Activated CD4-positive, alpha-beta T cell treated with anti-CD3 and anti-CD28 coated beads for 24 hours (primary cell): Measurements from ENCODE around the gene PPL.
"Not testable (repeated sequence)": the region's sequence is repeated elsewhere in the genome, so short reads cannot be mapped to it uniquely, and the experiment has no call there.

ENCODE experiments used
- DNase-seq, 2 donors: peaks; one replicate each; pipeline ENCODE4 v3.0.0-alpha.2; 2020; ENCODE audit warnings: low read depth in 2 of 2

Gene PPL

DNA sequence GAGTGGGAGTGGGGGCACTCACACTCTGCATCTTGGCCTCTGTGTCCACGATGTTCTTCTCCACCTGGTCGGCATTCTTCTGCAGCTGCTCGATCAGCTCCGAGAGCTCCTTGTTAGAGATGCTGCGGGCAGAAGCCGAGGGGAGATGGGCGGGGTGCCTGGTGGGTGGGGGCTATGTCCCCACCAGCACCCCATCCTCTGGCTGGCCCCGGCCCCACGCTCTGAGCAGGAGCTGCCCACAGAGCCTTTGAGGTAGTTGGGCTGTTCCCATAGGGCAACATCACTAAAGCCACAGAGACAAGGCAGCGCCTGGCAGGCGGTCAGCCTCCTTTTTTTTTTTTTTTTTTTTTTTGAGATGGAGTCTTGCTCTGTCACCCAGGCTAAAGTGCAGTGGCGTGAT, 26.1 kb downstream of the PPL start:
- no peak for DNase-seq

DNA sequence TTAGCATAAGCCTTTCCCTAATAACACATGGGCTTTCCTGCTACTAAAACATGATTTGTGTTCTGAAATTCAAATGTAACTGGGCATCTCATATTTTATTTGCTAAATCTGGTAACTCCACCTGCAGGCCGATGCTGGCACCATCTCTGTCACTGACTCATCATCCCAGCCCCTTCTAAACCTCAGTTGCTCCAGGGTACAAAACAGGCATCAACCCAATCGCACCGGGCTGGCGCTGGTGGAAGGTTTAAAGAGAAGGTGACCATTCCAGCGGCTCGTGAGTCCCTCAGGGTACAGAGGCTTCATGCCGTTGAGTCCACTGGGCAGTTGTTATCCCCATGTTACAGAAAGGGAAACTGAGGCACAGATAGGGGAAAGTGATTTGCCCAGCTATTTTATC, 27.1 kb downstream of the PPL start:
- no peak for DNase-seq

DNA sequence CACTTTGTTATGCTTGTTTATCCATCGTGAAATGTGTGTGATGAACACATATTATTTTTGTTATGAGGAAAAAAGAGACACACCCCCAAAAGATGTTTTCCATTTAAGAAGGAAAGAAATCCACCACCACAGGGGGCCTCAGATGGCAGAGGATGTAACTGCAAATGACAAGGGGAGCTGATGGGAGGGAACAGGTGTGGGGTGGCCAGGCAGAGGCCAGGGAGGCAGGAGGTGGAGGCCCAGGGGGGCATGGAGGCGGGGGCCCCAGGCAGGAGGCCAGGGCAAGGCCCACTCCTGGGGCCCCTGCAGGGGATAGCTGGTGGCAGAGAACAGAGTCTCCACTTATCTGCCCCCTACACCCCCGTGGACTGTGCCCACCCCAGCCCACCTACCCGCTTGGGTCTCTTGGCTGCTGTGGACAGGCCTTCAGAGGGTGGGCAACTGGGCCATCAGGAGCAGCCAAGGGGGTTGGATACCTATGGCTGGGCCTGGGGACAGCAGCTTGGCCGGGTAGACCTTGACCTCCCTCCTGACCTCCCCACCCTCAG, 28.0 kb downstream of the PPL start:
- DNase-seq, result no peak

DNA sequence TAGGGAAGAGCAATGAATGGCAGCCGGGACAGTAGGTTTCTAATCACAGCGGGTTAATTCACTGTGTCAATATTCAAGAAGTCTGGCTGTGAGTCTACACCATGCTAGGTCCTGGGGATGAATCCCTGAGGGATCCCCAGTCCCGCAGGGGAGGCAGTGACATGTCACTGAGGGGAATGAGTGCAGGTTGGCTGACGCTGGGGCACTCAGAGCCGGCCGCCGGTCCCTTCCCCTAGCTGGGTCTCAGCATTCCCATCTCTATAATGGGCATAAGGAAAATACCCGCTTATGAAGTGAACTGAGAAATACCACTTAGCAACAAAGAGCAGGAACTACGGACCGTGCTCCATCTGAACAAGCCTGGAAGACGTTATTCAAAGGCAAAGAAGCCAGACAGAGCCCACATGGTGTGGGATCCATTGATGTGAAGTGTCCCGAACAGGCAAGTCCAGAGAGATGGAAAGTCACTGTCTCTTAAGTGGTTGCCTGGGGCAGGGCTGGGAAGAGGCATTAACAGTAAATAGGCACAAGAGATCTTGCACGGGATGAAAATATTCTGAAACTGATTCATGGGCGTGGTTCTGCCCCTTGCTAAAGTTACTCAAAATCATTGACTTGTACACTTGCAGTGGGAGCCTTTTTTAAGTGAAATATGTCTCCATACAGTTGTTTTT, 31.9 kb downstream of the PPL start:
- no peak for DNase-seq

DNA sequence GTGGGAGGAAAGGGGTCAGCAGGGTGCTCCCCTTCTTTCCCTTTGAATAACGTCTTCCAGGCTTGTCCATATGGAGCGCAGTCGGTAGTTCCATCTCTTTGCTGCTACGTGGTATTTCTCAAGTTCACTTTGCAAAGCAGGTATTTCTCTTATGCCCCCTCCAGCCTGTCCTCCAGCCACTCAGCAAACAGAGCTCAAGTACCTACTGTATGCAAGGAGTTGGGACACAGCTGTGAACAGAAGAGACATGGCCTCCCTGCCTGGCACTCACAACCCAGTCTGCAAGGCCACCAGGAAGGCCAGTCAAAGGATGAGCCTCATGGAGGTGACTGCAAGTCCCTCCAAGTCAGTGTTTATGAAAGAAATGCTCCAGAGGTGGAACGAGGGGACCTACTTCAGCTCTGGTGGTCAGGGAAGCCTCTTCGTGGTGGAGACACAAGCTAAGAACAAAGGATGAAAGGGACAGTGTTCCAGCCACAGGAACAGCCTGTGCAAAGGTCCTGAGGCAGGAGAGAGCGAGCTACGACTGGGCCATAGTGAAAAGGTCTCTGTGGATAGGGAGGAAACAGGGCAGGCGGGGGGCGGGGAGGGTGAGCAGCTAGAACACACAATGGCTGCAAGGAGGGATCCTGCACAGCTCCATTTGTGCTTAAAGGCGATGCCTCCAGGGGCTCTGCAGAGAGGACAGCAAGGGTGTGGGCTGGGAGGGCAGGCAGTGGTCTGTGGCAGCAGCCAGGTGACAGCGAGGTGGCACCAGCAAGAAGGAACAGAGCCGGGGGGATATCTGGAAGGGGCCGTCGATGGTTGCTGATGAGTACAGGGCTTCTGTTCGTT, 32.6 kb downstream of the PPL start:
- DNase-seq, result no peak

DNA sequence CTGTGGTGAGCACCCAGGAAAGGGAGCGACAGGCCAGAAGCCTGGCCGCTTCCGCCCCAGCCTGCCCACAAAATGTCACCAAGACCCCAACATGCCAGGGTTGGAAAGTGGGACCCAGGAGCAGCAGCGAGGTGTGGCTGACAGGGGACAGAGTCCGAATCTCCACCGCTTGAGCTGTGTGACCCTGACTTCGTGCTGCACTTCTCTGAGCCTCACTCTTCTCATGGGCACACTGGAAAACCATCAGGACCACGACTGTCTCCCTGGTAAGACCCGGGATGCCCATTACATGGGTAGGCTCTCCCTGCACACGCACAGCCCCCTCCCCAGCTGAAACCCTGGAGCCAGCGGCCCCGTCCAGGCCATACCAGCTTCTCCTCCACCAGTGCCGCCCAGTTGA, 34.9 kb downstream of the PPL start:
- no peak for DNase-seq

DNA sequence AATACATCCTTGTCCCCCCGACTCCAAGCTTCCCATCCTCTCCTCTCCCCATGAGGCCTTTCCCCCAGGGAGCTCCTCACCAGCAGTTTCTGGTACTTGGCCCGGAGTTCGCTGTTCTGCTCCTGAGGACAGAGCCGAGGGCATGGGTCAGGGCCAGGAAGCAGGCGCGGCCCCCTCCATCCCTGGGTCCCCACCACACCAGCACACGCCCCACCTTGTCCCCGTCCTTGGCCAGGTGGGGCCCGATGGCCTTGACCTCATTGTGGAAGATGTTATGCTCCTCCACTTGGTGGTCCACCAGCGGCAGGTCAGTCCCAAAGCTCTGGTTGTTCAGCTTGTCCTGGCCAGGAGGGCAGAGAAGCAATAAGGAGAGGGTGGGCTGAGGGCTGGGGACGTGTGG, 36.2 kb downstream of the PPL start:
- no peak for DNase-seq

DNA sequence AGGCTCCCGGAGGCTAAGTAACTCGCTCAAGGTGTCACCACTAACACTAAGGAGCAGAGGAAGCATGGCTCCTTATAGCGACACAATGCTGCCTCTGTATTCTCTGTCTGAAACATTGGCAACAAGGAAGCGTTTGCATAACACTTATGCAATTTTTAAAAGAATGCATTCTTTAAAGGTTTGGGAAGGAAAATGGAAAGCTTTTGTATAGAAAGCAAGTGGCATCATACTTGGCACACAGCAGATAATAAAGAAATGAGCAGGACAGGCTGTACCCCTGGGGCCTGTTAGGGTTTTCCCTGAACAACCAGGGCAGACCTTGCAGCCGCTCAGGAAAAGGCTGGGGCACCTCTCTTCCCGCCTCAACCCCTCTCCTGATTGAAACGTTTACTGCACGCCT, 36.9 kb downstream of the PPL start:
- no peak for DNase-seq

DNA sequence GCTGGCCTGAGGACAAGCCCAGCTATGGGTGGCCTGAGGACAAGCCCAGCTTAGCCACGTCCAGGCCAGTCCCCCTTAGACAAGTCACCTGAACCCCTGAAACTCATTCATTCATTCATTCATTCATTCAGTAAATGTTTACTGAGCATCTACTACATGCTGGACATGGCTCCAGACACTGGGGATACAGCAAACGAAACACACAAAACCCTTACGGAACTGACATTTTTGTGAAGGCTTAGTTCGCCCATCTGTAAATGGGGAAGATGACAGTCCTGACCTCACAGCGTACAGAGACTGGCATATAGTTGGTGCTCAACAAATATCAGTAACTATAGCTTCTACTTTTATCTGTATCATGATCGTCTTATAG, 37.5 kb downstream of the PPL start:
- no peak for DNase-seq

DNA sequence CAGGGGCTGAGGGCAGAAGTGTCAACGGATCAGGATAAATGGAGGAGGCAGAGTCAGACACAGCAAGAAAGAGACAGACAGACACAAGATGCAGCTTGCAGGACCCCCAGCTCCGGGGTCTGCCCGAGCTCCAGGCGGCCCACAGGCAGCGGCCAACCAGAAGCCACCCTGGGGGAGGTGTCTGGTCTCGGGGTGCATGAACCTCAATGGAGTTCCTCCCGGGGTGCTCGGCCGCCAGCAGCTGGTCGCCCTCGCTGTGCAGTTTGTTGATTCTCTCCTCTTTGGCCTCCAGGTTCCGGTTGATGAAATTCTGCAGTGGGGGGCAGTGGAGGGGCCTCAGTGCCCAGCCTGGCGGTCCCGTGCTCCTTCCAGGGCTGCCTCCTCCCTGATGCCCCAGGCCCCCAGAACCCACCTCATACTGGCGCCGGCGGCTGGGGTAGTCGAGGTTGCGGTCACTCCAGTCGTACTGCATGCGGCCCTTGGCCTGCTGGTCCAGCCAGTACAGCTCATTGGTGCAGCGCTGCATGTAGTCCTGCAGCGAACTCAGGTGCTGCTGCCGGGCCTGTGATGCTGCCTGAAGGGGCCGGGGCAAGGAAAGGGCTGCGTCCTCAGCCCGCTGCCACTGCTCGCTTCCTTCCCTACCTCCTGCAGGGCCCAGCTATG, 38.0 kb downstream of the PPL start:
- no peak for DNase-seq

DNA sequence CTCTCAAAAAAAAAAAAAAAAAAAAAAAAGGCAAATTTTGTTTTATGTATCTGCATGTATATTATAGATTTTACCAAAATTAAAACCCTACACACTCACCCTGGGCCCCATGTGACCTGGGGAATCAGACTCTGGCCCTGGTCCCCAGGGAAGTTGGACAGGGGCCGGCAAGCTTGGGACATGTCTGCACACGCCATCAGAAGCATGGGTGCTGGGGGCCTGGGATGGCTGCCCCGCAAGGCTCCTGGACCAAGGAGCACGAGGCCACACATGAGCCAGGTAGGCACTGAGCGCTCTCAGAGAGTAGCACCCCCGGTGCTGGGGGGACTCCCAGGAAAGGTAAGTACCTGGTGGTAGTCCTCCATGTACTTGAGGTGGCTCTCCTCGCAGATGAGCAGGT, 39.6 kb downstream of the PPL start:
- DNase-seq, result no peak

DNA sequence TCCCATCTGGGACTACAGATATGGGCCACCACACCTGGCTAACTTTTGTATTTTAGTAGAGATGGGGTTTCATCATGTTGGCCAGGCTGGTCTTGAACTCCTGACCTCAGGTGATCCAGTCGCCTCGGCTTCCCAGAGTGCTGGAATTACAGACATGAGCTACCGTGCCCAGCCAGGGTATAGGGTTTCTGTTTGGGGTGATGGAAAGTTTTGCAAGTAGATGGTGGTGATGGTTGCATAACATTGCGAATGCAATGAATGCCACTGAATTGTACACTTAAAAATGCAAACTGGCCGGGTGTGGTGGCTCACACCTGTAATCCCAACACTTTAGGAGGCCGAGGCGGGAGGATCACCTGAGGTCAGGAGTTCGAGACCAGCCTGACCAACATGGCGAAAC, 40.2 kb downstream of the PPL start:
- DNase-seq, result not testable (repeated sequence)

DNA sequence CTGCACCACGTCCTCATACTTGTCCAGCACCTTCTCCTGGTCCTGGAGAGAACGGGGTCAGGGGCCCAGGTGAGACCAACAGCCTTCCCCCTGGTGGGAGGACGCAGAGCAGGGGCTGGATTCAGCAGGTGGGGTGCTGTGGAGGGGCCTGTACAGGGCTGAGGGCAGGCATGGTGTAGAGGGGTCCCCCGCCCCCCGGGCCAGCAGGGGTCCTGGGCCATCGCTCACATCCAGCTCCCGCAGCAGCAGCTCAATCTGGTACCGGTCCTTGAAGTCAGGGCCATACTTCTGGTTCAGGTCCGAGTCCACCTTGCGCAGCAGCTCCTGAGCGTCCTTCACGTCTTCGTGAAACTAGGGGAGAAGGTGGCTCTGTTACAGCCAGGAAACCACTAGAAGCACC, 41.6 kb downstream of the PPL start:
- no peak for DNase-seq

DNA sequence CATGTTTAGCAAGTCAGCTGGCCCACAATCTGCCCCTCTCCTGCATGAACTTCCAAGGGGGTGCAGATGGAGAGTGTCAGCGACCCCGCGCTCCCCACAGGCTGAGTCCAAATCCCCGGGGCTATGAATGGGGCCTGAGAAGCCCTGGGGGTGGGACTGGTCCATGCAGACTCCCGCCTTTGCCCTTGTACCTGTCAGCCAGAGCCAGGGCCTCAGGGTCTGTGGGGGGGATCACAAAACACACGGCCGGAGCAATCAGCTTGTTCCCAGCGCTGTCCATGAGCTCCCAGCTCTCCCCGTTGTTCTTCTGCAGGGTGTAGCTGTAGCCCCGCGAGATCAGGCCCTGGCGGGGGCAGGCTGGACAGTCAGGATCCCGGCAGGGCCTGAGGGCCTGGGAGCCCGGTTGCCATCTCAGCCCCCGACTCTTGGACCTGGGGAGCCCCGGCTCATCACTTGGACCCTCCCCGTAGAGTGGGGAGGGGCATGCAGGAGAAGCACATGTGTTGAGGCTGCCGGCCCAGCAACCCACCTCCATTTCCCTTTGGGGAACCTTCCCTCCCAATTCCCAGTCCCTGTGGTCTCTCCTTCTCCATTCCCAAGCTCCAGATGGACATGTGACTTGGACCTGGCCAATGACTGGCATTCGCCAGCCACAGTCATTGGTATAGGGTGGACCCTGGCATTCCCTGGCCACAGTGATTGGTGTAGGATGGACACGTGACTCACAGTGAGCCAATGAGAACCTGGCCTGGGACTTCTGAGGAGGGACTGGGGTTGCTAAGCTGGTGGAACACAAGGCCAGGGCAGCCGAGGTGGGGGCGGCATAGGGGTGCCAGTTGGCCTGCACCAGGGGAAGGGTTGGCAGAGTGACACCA, 42.4 kb downstream of the PPL start:
- DNase-seq, result no peak

DNA sequence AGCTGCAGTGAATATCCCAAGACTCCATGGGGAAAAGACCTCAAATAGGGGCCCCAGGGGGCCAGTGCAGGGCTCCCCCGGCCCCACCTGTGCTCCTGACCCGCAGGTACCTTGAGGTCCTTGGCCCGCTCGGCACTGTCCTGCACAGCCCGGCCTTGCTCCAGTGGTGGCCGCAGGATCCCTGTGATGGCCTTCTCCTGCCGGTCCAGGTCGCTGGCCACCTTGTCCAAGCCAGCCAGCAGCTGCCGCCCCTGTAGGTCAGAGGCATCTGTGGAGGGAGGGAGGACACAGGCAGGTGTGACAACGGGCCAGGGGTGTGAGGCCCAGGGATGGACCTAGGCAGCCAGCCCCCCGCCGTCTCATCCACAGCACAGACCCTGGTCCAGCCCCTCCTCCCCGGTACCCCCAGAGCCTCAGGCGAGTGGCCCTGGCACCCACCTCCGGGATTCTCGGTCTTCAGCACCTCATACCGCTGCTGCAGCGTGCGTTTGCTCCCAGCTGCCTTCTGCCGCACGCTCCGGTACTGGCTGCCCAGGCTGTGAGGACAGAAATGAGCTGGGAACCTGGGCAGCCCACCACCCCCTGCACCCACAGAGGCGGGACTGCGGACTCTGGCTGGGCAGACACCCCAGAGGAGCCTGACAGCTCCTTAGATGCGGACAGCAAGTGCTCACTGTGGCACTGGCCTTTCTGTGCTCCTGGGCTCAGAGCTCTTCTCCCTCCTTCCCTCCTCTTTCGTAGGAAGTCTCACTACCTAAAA, 43.7 kb downstream of the PPL start:
- no peak for DNase-seq

DNA sequence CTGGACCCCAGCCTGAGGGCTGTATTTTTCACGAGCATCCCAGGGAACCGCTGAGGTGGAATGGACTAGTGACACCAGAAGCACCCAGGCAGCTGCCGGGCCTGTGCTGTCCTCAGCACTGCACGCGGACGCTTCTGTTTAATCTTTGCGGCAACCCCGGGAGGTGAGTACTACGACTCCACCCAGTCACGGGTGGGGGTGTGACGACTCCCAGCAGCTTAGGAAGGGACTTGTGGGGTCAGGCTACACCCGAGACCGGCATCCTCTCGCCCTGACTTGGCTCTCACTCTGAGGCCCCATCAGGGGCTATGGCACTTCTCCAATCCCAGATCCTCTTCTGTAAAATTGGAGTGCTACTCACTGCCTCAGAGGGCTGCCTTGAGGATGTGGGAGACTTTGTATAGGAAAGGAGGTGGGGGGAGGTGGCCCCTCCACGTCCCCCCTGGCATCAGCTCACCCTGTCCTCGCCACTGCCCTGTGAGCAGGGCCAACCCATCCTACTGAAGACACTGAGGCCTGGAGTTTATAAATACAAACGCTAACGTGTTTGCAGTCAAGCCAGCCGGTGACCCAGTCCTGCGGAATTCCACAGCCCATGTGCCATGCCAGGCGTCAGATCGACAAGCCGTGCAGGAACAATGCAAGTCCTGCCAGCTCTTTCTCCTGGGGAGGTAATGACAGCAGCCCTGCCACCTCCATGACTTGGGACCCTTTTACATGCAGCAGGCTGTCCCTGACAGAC, 44.4 kb downstream of the PPL start:
- no peak for DNase-seq

DNA sequence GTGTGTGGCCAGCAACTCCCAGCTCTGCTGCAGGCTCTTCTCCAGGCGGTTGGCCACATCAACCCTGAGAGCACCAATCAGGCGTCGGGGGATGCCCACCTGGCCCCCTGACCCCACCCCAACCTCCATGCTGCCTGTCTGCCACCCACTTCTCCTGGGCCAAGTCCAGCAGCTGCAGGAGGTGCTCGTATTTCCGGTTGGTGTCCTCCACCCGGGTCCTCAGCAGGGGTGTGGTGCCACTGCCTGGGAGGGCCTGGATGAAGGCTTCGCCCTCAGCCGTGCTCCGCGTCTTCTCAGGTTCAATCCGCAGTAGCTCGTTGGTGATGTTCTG, 45.1 kb downstream of the PPL start:
- DNase-seq, result no peak

DNA sequence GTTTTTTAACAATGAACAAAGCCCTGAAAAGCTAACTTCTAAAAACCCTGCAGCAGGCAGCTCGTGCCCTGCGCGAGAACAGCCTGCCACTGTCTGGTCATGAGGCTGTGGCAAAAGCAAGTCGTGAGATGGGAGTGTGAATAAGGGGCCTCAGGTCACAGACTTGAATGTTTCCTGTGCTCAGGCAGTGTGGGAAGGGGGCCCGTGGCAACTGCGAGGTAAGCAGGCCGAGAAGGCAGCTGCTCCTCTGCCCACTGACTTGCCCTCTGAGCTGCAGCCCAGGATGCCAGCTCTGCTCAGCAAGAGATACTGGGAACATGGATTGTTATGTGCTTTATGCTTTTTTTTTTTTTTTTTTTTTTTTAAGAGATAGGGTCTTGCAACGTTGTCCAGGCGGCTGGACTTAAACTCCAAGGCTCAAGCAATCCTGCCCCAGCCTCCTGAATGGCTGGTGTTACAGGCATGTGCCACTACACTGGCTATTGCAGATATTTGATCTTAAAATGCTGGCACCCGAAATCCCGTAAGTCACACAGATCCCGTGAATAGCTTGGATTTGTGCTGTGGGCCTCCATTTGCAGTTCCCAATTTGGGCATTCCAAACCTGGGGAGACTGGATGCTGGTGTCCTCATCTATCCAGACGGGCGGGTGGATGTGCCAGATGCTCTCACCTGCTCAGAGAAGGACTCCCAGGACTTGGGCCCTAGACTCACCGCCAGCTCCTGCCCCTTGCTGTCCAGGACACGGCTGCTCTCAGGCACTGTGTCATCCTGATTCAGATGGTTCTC, 45.7 kb downstream of the PPL start:
- no peak for DNase-seq

DNA sequence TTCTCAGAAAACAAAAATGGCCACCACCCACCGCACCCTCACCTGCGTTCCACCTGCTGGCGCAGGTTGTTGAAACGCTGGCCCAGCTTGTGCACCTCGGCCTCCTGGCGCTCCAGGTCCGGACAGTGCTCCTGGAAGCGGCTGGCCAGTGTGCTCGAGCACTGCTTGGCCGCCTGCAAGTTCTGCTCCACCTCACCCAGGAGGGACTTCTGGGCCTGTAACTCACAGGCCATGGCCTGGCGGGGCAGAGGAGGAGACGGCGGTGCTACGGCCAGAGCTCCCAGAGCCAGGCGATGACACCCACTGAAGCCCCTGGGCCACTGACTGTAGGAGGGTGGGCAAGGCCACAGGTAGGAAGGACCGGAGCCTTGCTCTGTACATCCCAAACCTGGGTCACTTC, 46.3 kb downstream of the PPL start:
- DNase-seq, result no peak

DNA sequence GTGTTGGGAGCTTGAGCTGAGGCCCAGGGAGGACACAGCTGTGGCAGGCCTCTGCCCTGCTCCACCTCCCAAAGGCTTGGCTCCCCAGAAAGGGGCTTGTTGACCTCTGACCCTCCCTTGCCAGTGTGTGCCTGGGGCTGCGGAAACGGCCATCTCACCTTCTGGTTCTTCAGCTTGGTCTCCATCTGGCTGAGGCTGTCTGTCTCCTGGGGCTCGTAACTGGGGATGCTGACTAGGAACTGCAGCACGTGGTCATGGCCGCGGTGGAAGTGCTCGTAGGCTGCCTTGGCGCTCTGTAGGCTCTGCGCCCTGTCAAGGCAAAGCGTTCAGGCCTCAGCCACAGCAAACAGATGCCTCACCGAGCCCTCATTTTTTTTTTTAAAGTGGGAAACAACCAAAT, 46.9 kb downstream of the PPL start:
- DNase-seq, result no peak
